T-helper 2 cell treated with Interferon-gamma antibody and Interleukin-4, amounts not matched to agents 100 ng/mL and 5 ng/mL, for 36 hours (primary cell): ENCODE measurements around the gene ACSM6. TPM values are rescaled to one million over a fixed set of nuclear protein-coding genes. Genes with fewer than 3 reads are reported as not detected.
"Not testable (repeated sequence)": the region's sequence is repeated elsewhere in the genome, so short reads cannot be mapped to it uniquely, and the experiment has no call there.

Source experiments
- intact Hi-C: fragments of 100-400 bp; cut with micrococcal nuclease; formaldehyde crosslinking; loops from one replicate; pipeline ENCODE4 v1.15.1; 2023
- total RNA-seq: library from RNA; stranded (reverse); gene quantifications from 2 replicates; pipeline ENCODE4 v1.2.3, GENCODE V29; 2022

Gene ACSM6
- total RNA-seq, 1 donor from 2014 or later = not detected

DNA sequence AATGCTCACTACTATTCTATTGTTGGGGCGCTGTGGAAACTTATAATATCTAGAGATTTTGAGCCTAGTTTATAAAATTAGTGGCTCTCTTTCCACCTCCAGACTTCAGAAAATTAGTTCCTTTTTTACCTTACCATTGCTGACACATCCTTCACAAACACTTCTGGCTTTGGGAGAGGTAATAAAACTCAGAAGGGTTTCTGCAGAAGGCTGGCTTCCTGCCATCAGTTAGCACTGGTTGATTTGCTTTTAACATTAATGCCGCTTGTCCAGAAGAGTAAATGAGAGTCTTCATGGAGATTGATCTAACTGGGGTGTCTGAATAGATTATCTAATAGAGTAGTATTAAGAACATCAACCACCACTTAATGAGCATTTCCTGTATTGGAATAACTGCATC, 20.3 kb downstream of the ACSM6 start:
- intact Hi-C loops = no loop called here

DNA sequence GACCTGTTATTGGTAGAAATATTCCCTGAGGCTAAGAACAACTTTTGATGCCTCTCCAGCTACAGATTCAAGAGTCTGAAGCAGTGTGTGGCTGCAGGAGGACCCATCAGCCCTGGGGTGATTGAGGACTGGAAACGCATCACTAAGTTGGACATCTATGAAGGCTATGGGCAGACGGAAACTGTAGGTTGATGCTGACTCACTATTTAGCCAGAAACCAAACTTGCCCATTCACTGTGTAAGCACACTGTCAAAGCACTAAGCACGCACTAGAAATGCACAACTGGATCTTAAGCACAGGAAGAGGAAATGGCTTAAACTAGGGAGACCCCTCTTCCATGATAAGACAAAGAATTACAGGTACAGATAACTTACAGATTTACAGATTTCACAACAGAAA, 20.8 kb downstream of the ACSM6 start:
- intact Hi-C loops = no loop called here

GRCh38 chr10:95217476-95217875, 23.4 kb downstream of the ACSM6 start:
- intact Hi-C loops = no loop called here

GRCh38 chr10:95220539-95220938, 26.5 kb downstream of the ACSM6 start:
- intact Hi-C loops = no loop called here

- intact Hi-C loops = no loop called here
Observed at GRCh38 chr10:95221124-95221523, 27.1 kb downstream of the ACSM6 start.

DNA sequence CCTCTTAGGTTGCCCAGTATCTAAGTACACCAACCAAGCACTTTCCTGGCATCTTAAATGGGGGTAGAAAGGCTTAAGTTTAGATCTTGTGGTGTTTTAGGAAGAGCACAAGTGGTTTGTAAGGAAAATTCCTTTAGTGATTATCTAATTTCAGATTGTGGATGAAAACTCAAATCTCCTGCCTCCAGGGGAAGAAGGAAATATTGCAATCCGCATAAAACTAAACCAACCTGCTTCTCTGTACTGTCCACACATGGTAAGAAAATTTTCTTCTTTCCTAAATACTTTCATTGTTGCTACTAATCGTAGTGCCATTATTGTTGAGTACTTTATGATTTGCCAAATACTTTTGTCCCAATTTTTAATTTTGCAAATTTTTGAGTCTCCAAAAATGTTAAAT, 31.1 kb downstream of the ACSM6 start:
- intact Hi-C loops = no loop called here

DNA sequence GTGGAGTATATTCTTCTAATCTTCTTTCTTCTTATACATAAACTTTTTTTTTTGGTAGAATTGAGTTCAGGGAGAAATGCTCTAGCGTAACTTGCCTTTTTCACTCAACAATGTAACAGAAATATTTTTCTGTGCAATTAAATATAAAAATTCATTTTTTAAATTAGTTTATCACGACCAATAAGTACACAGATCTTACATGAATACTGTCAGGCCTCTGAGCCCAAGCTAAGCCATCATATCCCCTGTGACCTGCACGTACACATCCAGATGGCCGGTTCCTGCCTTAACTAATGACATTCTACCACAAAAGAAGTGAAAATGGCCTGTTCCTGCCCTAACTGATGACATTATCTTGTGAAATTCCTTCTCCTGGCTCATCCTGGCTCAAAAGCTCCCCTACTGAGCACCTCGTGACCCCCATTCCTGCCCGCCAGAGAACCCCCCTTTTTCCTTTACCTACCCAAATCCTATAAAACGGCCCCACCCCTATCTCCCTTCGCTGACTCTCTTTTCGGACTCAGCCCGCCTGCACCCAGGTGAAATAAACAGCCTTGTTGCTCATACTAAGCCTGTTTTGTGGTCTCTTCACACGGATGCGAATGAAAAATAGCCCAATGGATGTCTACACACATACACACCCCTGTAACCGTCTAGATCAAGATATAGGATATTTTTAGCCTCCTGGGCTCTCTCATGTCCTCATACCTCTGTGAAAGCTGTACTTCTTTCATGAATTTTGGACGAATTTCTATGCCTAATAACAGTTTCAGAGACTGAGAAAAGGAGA, 35.1 kb downstream of the ACSM6 start:
- intact Hi-C loops = not testable (repeated sequence)

DNA sequence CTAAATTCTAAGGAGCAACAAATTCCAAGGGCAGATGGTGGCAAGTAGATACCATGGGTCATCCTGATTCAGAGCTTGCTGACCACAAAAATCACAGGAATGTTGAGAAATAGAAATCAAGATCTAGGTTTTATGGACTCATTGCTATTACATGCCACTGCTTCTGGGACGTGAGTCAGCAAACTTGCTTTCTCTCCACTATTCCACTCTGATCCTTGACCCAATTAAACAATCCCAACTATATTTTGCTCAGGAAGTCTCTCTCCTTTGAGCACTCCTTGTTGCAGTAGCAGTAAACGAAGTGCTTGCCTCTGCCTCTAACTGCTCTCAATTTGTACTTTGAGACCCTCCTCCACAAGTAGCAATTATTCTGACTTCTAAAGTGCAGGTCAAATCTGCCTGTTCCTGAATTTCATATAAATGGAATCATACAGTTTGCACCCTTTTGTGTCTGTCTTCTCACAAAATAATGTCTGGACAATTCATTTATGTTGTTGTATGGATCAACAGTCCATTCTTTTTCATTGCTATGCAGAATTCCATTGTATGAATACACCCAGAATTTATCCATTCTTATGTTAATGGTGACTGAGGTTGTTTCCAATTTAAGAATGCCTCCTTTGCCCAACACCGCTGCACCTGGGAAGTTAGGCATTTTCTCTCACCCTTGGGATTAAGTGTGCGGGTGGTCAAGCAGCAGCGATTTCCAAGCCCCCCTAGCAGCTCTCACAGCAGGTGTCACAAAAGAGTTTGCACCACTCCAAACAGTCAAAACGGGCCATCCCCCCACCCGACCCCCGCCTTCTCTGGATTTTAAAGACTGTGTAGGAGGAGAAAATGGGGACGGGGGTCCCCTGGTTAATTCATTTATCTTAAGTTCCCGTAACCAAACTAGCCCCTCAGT, 35.9 kb downstream of the ACSM6 start:
- intact Hi-C loops = no loop called here

DNA sequence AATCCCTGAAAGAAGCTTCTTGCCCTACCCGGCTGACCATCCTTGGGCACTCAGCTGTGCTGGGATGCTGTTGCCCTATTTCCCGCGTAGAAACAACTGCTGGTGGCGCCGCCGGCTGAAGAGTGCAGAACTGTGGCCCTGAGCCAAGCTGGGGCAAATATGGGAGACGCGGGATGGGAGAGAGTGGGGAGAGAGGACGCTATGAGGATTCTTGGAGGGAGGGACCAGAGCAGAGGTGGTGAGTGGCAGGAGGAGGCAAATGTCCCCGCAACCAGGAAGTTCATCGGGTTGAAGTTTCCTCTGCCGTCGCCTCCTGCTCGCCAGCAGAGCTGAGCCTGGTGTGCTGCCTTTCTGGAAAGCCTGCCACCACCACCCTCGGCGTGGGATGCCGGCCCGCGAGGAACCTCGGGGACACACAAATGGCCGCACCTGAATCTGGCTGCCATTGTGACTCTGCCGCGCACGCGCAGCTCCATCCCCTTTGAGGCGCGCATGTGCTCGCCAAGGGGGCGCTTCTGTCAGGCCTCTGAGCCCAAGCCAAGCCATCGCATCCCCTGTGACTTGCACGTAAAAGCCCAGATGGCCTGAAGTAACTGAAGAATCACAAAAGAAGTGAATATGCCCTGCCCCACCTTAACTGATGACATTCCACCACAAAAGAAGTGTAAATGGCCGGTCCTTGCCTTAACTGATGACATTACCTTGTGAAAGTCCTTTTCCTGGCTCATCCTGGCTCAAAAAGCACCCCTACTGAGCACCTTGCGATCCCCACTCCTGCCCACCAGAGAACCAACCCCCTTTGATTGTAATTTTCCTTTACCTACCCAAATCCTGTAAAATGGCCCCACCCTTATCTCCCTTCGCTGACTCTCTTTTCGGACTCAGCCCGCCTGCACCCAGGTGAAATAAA, 36.9 kb downstream of the ACSM6 start:
- intact Hi-C loops = not testable (repeated sequence)

- intact Hi-C loops = no loop called here
Observed at GRCh38 chr10:95233377-95234034, 39.5 kb downstream of the ACSM6 start.

DNA sequence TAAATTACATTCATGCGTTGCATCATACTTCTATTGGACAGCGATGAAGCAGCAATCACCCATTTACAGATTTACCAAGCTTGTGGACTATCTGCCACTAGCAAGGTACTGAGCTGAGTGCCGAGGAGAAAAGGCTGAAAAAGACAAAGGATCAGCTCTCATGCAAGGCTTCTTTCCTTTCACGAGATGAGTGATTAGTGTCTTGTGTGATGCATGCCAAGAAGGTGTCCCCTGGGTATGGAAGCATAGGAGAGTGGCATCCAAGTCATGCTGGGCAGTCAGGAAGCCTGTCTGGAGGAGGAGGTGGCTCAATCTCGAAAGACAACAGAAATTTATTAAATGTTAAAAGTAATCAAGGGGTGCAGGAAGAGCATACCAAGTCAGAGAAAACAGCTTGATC, 40.9 kb downstream of the ACSM6 start:
- intact Hi-C loops = no loop called here

- intact Hi-C loops = loop anchor here (1.0 to 2.0 kb wide), 2 partner anchors 10 to 59 kb away; no protein-coding TSS in a partner anchor
Observed at GRCh38 chr10:95235676-95236067, 41.6 kb downstream of the ACSM6 start.

GRCh38 chr10:95236068-95236903, 42.2 kb downstream of the ACSM6 start:
- intact Hi-C loops = loop anchor here (1.0 to 2.0 kb wide), 2 partner anchors 9 to 59 kb away; no protein-coding TSS in a partner anchor

GRCh38 chr10:95237376-95238170, 43.5 kb downstream of the ACSM6 start:
- intact Hi-C loops = loop anchor here (2.0 kb wide), 1 partner anchor 57 kb away; no protein-coding TSS in a partner anchor

- intact Hi-C loops = loop anchor here (5.0 kb wide), 1 partner anchor 608 kb away; no protein-coding TSS in a partner anchor
Observed at GRCh38 chr10:95240096-95240495, 46.1 kb downstream of the ACSM6 start.

DNA sequence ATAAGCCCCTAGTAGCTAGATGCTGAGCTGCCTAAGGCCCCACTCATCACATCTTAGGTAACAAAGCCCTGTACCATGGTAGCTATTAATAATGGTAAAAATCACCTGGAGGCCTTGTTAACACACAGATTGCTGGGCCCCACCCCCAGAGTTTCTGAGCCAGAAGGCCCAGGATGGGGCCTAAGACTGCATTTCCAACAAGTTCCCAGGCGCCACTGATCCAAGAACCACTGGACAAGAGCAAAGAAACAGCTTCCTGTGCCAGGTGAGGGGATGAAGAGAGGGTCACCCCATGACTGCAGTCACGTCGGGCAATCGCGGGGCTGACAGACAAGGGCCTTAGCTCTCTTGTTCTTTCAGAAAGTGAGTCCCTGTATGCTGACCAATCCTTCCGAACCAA, 46.8 kb downstream of the ACSM6 start:
- intact Hi-C loops = loop anchor here (5.0 kb wide), 1 partner anchor 609 kb away; no protein-coding TSS in a partner anchor

DNA sequence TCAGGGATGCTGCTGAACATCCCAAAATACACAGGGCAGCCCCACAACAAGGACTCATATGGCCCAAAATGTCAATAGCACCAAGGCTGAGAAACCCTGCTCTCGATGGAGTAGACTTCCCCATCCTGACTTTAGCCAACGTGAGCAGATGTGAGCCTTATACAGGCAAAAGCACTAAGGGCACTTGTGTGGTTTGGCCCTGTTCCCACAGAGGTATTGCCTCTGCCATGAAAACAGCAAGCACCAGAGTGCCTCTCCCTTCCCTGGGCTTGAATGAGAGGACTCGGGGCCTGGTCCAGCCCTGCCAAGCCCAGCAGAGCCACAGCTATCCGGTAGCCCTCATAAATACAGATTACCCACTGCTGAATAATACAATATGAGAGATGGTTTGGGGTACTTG, 47.5 kb downstream of the ACSM6 start:
- intact Hi-C loops = loop anchor here (5.0 kb wide), 1 partner anchor 609 kb away; no protein-coding TSS in a partner anchor

DNA sequence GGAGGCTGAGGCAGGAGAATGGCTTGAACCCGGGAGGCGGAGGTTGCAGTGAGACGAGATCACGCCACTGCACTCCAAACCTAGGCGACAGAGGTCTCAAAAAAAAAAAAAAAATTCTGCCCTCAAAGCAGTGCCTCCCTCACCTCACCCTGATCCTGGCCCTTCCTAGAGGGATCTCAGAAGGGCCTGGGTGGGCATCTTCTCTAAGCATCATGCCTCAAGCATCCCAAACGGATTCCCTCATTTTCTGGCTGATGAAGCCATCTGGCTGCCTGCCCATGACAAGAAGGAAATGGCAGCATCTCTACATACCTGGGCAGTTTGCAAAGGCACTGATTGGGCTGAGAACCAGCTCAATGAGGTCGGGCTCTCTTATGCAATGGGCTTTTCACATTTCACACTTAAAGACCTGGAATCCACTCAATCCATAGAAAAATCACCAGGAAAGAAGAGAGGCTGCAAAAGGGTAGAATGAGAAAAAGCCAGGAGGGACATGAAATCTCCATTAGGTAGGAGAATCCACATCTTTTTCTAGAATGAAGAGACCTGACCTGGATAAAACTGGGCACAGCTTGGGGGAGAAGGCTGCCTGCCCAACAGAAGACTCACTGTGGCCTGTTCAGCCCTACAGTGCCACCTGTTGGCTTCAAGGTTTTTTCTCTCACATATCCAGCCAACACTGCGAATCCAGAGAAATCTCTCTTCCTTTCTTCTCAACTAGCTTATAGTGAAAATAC, 48.7 kb downstream of the ACSM6 start:
- intact Hi-C loops = loop anchor here (1.0 to 5.0 kb wide), 3 partner anchors 59 to 610 kb away; no protein-coding TSS in a partner anchor
